Skeletal muscle cell (primary cell): ENCODE measurements around the gene ADCY1.
"Not testable (repeated sequence)": the region's sequence is repeated elsewhere in the genome, so short reads cannot be mapped to it uniquely, and the experiment has no call there.

Source experiments
- DNase-seq: peaks from one replicate; pipeline ENCODE4 v3.0.0-alpha.2; 2010; ENCODE audit warnings: low read depth
- H3K4me3 ChIP-seq: 2 replicates; pipeline ENCODE4 v1.5.1; 2011; ENCODE audit warnings: low read depth, mild to moderate bottlenecking, control low read depth, low read length, moderate library complexity

ADCY1 gene

DNA sequence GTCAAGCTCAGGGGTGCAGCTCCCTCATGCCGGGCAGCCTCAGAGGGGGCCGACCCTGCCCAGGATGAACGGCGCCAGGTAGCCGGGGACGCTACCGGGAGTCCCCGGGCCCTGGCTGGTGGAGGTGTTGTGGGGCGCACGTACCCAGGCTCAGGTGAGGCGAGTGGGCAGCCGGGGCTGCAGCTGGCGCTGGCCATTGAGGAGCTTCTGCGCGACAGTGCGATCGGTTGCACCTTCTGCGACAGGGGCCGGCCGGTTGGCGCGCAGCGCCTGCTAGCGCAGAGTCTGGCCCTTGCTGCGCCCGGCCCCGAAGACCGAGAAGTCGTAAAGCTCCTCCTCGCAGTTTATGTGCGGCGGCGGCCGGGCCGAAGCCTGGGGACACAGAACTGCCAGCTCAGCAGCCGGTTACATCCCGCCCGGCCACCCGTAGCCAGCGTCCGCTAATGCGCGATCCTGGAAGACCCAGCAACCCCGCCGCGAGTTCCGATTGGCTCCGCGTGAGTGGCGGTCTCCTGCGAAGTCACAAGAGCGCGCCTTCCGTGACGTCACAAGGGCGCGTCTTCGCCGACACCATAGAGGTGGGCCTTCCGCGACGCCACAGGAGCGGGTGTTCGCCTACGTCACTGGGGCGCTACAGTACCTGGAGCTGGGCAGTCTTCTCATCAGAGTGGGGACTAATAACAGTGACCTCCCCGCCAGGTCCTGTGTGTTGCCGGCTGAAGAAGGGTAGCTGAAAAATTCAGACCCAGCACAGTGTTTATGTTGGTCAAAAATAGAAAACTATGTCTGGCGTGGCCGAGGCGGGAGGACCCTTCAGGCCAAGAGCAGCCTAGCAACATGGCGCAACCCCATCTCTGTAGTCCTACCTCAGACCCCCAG is 194.6 kb downstream of the ADCY1 start:
- H3K4me3 ChIP-seq = peak overlapping the region; percentile 75
- DNase-seq = peak; percentile 96

DNA sequence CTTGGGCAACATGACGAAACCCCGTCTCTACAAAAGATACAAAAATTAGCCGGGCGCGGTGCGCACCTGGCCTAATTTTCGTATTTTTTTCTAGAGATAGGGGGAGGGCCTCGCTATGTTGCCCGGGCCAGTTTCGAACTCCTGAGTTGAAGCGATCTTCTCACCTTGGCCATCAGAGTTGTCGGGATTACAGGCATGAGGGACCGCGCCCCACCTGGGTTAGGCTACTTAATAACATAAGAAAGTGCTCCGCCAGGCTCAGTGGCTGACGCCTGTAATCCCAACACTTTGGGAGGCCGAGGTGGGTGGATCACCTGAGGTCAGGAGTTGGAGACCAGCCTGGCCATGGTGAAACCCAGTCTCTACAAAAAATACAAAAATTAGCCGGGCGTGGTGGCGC is 195.5 kb downstream of the ADCY1 start:
- H3K4me3 ChIP-seq = peak overlapping the region; percentile 75
- not testable (repeated sequence) for DNase-seq
